ENCODE measurements around the gene BCAS4.

BCAS4 gene

GRCh38 chr20:50911716-50912115 lies 116.9 kb downstream of the BCAS4 start:
- no peak for DNase-seq (ENCODE audit: low read depth)

GRCh38 chr20:50913690-50914375 lies 119.0 kb downstream of the BCAS4 start:
- DNase-seq (ENCODE audit: low read depth): no peak

- DNase-seq (ENCODE audit: low read depth): no peak
These were observed 120.6 kb downstream of the BCAS4 start for GRCh38 chr20:50915424-50915823.

- DNase-seq (ENCODE audit: low read depth): no peak
These were observed 121.4 kb downstream of the BCAS4 start for GRCh38 chr20:50916257-50916656.

- no peak for DNase-seq (ENCODE audit: low read depth)
These were observed 122.1 kb downstream of the BCAS4 start for GRCh38 chr20:50916934-50917333.

GRCh38 chr20:50918403-50918802 lies 123.5 kb downstream of the BCAS4 start:
- DNase-seq (ENCODE audit: low read depth): no peak

GRCh38 chr20:50919567-50919966 lies 124.7 kb downstream of the BCAS4 start:
- no peak for DNase-seq (ENCODE audit: low read depth)

GRCh38 chr20:50920997-50921396 lies 126.1 kb downstream of the BCAS4 start:
- DNase-seq (ENCODE audit: low read depth): no peak

- DNase-seq (ENCODE audit: low read depth): no peak
These were observed 127.1 kb downstream of the BCAS4 start for GRCh38 chr20:50921803-50922501.

- DNase-seq (ENCODE audit: low read depth): no peak
These were observed 129.5 kb downstream of the BCAS4 start for GRCh38 chr20:50924261-50924920.

- DNase-seq (ENCODE audit: low read depth): no peak
These were observed 131.7 kb downstream of the BCAS4 start for GRCh38 chr20:50926530-50926929.

Data from stimulated activated CD8-positive, alpha-beta memory T cell treated with anti-CD3 and anti-CD28 coated beads, Interleukin-12 subunit alpha, Interleukin-12 subunit beta, amount 100 ng/mL, for 1 hour (primary cell).